ENCODE results near the gene SHOC2.

GRCh38 chr10:110919971-110920881, 822 bp downstream of the SHOC2 start:
- no peak for TF ChIP-seq CTCF (conservative IDR thresholded peaks at IDR 0.05 in 1 of 2, IDR thresholded peaks at IDR 0.05 in 1 of 2; ENCODE audit: low read depth in 1 of 2, low read length in 2 of 2)
- TF ChIP-seq EZH2 (IDR thresholded peaks at IDR 0.05; ENCODE audit: low read length, missing control alignments), result no peak
